A549 (cell line): ENCODE data around the gene TMEM40.

ENCODE experiments used
- CEBPB ChIP-seq, 2 experiments: fragments of >200 bp in 1 of 2; sonication (Bioruptor Twin) in 1 of 2; formaldehyde crosslinking in 1 of 2; IDR thresholded peaks; 2 replicates each; pipeline ENCODE4 v1.6.1; 2012 to 2016
- CHD2 ChIP-seq: fragments of 150-350 bp; IDR thresholded peaks from 2 replicates; pipeline ENCODE4 v1.6.1; 2014; ENCODE audit warnings: low read length; ENCODE audit not compliant: partially characterized antibody
- CTCF ChIP-seq: fragments of >200 bp; sonication (Bioruptor Twin); formaldehyde crosslinking; IDR thresholded peaks from 3 replicates; pipeline ENCODE4 v1.5.1; 2016
- E2F6 ChIP-seq: IDR thresholded peaks from 2 replicates; pipeline ENCODE4 v1.6.1; 2012; ENCODE audit warnings: low read depth, borderline replicate concordance
- EP300 ChIP-seq, 2 experiments: fragments of >200 bp; sonication (Bioruptor Twin); formaldehyde crosslinking; IDR thresholded peaks; 2 replicates in 1 of 2; 3 replicates in 1 of 2; pipeline ENCODE4 v1.6.1; 2016 to 2017
- JUNB ChIP-seq: fragments of >200 bp; sonication (Bioruptor Twin); formaldehyde crosslinking; IDR thresholded peaks from 2 replicates; pipeline ENCODE4 v1.6.1; 2016
- PBX3 ChIP-seq: IDR thresholded peaks from 2 replicates; pipeline ENCODE4 v1.6.1; 2012
- POLR2A ChIP-seq: IDR thresholded peaks from 2 replicates; pipeline ENCODE4 v1.6.1; 2012; ENCODE audit warnings: mild to moderate bottlenecking, low read length
- RAD21 ChIP-seq, 2 experiments: fragments of >200 bp in 1 of 2; sonication (Bioruptor Twin) in 1 of 2; formaldehyde crosslinking in 1 of 2; IDR thresholded peaks in 1 of 2; conservative IDR thresholded peaks in 1 of 2; 2 replicates in 1 of 2; 3 replicates in 1 of 2; pipeline ENCODE4 v1.6.1; 2012 to 2018; ENCODE audit warnings: inconsistent platforms in 1 of 2
- REST ChIP-seq: fragments of 200-600 bp; sonication (generic); IDR thresholded peaks from 2 replicates; pipeline ENCODE4 v1.6.1; 2016; ENCODE audit warnings: antibody characterized with exemption, mild to moderate bottlenecking, moderate library complexity
- RFX5 ChIP-seq: fragments of 450-650 bp; IDR thresholded peaks from 2 replicates; pipeline ENCODE4 v1.7.1; 2014; ENCODE audit warnings: antibody characterized with exemption, mild to moderate bottlenecking, moderate library complexity
- SMC3 ChIP-seq: fragments of >200 bp; sonication (Bioruptor Twin); formaldehyde crosslinking; IDR thresholded peaks from 3 replicates; pipeline ENCODE4 v1.6.1; 2018; ENCODE audit warnings: inconsistent platforms
- ZFP36 ChIP-seq: fragments of 450-650 bp; IDR thresholded peaks from 2 replicates; pipeline ENCODE4 v1.6.1; 2014; ENCODE audit warnings: borderline replicate concordance; ENCODE audit not compliant: partially characterized antibody

GRCh38 chr3:12733566-12733965 lies 25.5 kb downstream of the TMEM40 start:
- TF ChIP-seq PBX3 (no peak), CTCF (no peak), CHD2 (no peak), POLR2A (no peak), RAD21 (conservative IDR thresholded peaks at IDR 0.05 in 1 of 2, IDR thresholded peaks at IDR 0.05 in 1 of 2) (no peak), SMC3 (no peak), E2F6 (no peak), JUNB (no peak), REST (no peak), RFX5 (no peak), CEBPB (IDR thresholded peaks at IDR 0.05) (no peak), ZFP36 (no peak), EP300 (IDR thresholded peaks at IDR 0.05) (no peak)
